NT2/D1 (cell line): ENCODE data around the gene MACROD1.

Experiments
- DNase-seq: peaks from one replicate; pipeline ENCODE4 v3.0.0-alpha.2; 2011; ENCODE audit warnings: low read depth, low spot score
- H3K27me3 ChIP-seq: 2 replicates; pipeline ENCODE4 v1.6.0; 2011; ENCODE audit warnings: mild to moderate bottlenecking; ENCODE audit not compliant: insufficient read length, insufficient read depth
- H3K36me3 ChIP-seq: 2 replicates; pipeline ENCODE4 v1.6.1; 2011; ENCODE audit warnings: mild to moderate bottlenecking, low read length, mixed read lengths; ENCODE audit not compliant: insufficient read depth, insufficient read length
- H3K4me1 ChIP-seq: 2 replicates; pipeline ENCODE4 v1.5.1; 2011; ENCODE audit not compliant: insufficient read depth, insufficient read length
- H3K4me3 ChIP-seq: 2 replicates; pipeline ENCODE4 v1.5.1; 2011; ENCODE audit warnings: low read depth; ENCODE audit not compliant: insufficient read length
- H3K9ac ChIP-seq: 2 replicates; pipeline ENCODE4 v1.6.0; 2011; ENCODE audit warnings: low read depth; ENCODE audit not compliant: insufficient read length
- H3K9me3 ChIP-seq: 2 replicates; pipeline ENCODE4 v1.5.1; 2011; ENCODE audit warnings: mild to moderate bottlenecking, low read length; ENCODE audit not compliant: insufficient read depth
- SUZ12 ChIP-seq: IDR thresholded peaks from 2 replicates; pipeline ENCODE4 v1.6.1; 2011; ENCODE audit not compliant: insufficient read length, insufficient read depth; ENCODE audit errors: extremely low read depth
- YY1 ChIP-seq: IDR thresholded peaks from 2 replicates; pipeline ENCODE4 v1.6.1; 2011; ENCODE audit not compliant: insufficient read length, insufficient read depth
- ZNF274 ChIP-seq: IDR thresholded peaks from 2 replicates; pipeline ENCODE4 v1.6.1; 2011; ENCODE audit warnings: mild to moderate bottlenecking, low read depth, low read length

MACROD1 gene

GRCh38 chr11:63997801-63998337, 168.0 kb downstream of the MACROD1 start:
- peaks cover 10% of the 10 kb centered on the region for H3K27me3 ChIP-seq
- TF ChIP-seq ZNF274 (no peak), SUZ12 (no peak), YY1 (no peak)
- H3K4me1 ChIP-seq = peaks cover 27% of the 10 kb centered on the region
- H3K36me3 ChIP-seq = peaks cover 49% of the 10 kb centered on the region
- DNase-seq = no peak
- H3K4me3 ChIP-seq = peak overlapping the region; percentile 49
- H3K9ac ChIP-seq = peak overlapping the region; percentile 80
- H3K9me3 ChIP-seq = no peaks in the 10 kb centered on the region

GRCh38 chr11:63997104-63997700, 168.7 kb downstream of the MACROD1 start:
- Histone ChIP-seq H3K9ac (peak overlapping the region; percentile 80), H3K9me3 (no peaks in the 10 kb centered on the region), H3K36me3 (peaks cover 53% of the 10 kb centered on the region), H3K4me1 (peaks cover 23% of the 10 kb centered on the region), H3K27me3 (peaks cover 10% of the 10 kb centered on the region), H3K4me3 (no peak overlapping the region)
- no peak for DNase-seq
- TF ChIP-seq SUZ12 (no peak), ZNF274 (no peak), YY1 (no peak)

GRCh38 chr11:63996512-63996911, 169.4 kb downstream of the MACROD1 start:
- Histone ChIP-seq H3K9ac (no peak overlapping the region), H3K4me3 (no peak overlapping the region), H3K27me3 (peaks cover 9% of the 10 kb centered on the region), H3K4me1 (peaks cover 23% of the 10 kb centered on the region), H3K36me3 (peaks cover 60% of the 10 kb centered on the region), H3K9me3 (no peaks in the 10 kb centered on the region)
- TF ChIP-seq SUZ12 (no peak), ZNF274 (no peak), YY1 (no peak)
- no peak for DNase-seq

- DNase-seq = no peak
- H3K4me1 ChIP-seq = peaks cover 22% of the 10 kb centered on the region
- H3K36me3 ChIP-seq = peaks cover 79% of the 10 kb centered on the region
Measured at GRCh38 chr11:63993993-63994392, 171.9 kb downstream of the MACROD1 start.

DNA sequence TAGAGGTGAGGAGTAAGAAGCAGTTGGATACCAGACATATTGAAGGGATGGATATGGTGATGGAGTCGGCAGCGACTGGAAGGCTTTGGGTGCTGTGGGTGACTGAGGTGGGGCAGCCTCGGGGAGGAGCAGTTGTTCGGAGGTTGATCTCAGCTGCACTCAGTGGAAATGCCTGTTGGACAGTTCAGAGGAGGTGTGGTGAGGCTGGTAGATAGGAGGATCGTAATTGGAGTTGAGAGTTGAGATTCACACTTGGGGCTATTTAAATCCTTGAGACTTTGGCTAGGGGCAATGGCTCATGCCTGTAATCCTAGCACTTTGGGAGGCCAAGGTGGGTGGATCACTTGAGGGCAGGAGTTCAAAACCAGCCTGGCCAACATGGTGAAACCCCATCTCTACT, 172.8 kb downstream of the MACROD1 start:
- Histone ChIP-seq H3K4me3 (no peak overlapping the region), H3K9ac (no peak overlapping the region), H3K9me3 (no peaks in the 10 kb centered on the region), H3K27me3 (no peaks in the 10 kb centered on the region), H3K4me1 (peaks cover 19% of the 10 kb centered on the region), H3K36me3 (peaks cover 85% of the 10 kb centered on the region)
- no peak for TF ChIP-seq SUZ12
- DNase-seq = no peak

More at GRCh38 chr11:63993993-63994392, 171.9 kb downstream of the MACROD1 start:
- Histone ChIP-seq H3K9ac (no peak overlapping the region), H3K4me3 (no peak overlapping the region), H3K27me3 (no peaks in the 10 kb centered on the region), H3K9me3 (no peaks in the 10 kb centered on the region)
- no peak for TF ChIP-seq ZNF274
- TF ChIP-seq YY1 = no peak
- TF ChIP-seq SUZ12 = no peak

GRCh38 chr11:63991558-63991957, 174.4 kb downstream of the MACROD1 start:
- TF ChIP-seq ZNF274 = no peak
- no peak for TF ChIP-seq YY1
- no peak for TF ChIP-seq SUZ12
- DNase-seq = no peak
- H3K4me1 ChIP-seq = peaks cover 11% of the 10 kb centered on the region
- H3K4me3 ChIP-seq = no peak overlapping the region
- H3K9ac ChIP-seq = no peak overlapping the region
- no peaks in the 10 kb centered on the region for H3K9me3 ChIP-seq
- peaks cover 82% of the 10 kb centered on the region for H3K36me3 ChIP-seq
- H3K27me3 ChIP-seq = no peaks in the 10 kb centered on the region

- peaks cover 22% of the 10 kb centered on the region for H3K4me1 ChIP-seq
- peak overlapping the region; percentile 100 for H3K9ac ChIP-seq
- no peaks in the 10 kb centered on the region for H3K9me3 ChIP-seq
- DNase-seq = no peak
- H3K4me3 ChIP-seq = peak overlapping the region; percentile 96
- no peaks in the 10 kb centered on the region for H3K27me3 ChIP-seq
- H3K36me3 ChIP-seq = peaks cover 45% of the 10 kb centered on the region
- TF ChIP-seq ZNF274 = no peak
- TF ChIP-seq YY1 = no peak
- no peak for TF ChIP-seq SUZ12
Measured at GRCh38 chr11:63986932-63987513, 178.9 kb downstream of the MACROD1 start.
